Measurements from ENCODE around the gene CRYL1. TPM values are rescaled to one million over a fixed set of nuclear protein-coding genes. Genes with fewer than 3 reads are reported as not detected.
"Not testable (repeated sequence)": the region's sequence is repeated elsewhere in the genome, so short reads cannot be mapped to it uniquely, and the experiment has no call there.

The CRYL1 gene
- total RNA-seq, 2 experiments from 2014 or later, result 20.1 to 22.8 TPM

- CTCF ChIA-PET, H3K27ac Mint-ChIP-seq, POLR2A ChIA-PET: not testable (repeated sequence)
Observed at GRCh38 chr13:20434210-20434609, 91.4 kb downstream of the CRYL1 start.

GRCh38 chr13:20431687-20432384 lies 93.8 kb downstream of the CRYL1 start:
- Mint-ChIP-seq H3K4me3 (no peak overlapping the region), H3K27me3 (no peaks in the 10 kb centered on the region), H3K9me3 (no peaks in the 10 kb centered on the region), H3K27ac (no peak overlapping the region), H3K36me3 (ENCODE audit: low read depth) (peaks cover 8% of the 10 kb centered on the region), H3K4me1 (peaks cover 8% of the 10 kb centered on the region)
- CTCF ChIA-PET, result no interaction called here
- no peak for DNase-seq
- POLR2A ChIA-PET, result interaction anchor here (1.1 kb wide), 1 partner anchor 12 kb away, joined by 4 read pairs; no protein-coding TSS in a partner anchor

More at GRCh38 chr13:20434210-20434609, 91.4 kb downstream of the CRYL1 start:
- H3K4me1 Mint-ChIP-seq; H3K36me3 Mint-ChIP-seq (ENCODE audit: low read depth); H3K27me3 Mint-ChIP-seq; H3K9me3 Mint-ChIP-seq; H3K4me3 Mint-ChIP-seq; DNase-seq: not testable (repeated sequence)

- Mint-ChIP-seq H3K27me3 (no peaks in the 10 kb centered on the region), H3K36me3 (ENCODE audit: low read depth) (peaks cover 8% of the 10 kb centered on the region), H3K4me1 (peaks cover 8% of the 10 kb centered on the region), H3K9me3 (no peaks in the 10 kb centered on the region), H3K4me3 (no peak overlapping the region), H3K27ac (no peak overlapping the region)
- ChIA-PET CTCF (no interaction called here), POLR2A (interaction anchor here (1.1 kb wide), 1 partner anchor 11 kb away, joined by 4 read pairs; no protein-coding TSS in a partner anchor)
- no peak for DNase-seq
Observed at GRCh38 chr13:20431080-20431479, 94.6 kb downstream of the CRYL1 start.

GRCh38 chr13:20430296-20430695 lies 95.4 kb downstream of the CRYL1 start:
- H3K27me3 Mint-ChIP-seq, result no peaks in the 10 kb centered on the region

GRCh38 chr13:20429682-20430081 lies 96.0 kb downstream of the CRYL1 start:
- peaks cover 13% of the 10 kb centered on the region for H3K36me3 Mint-ChIP-seq (ENCODE audit: low read depth)
- H3K9me3 Mint-ChIP-seq, result no peaks in the 10 kb centered on the region
- H3K4me1 Mint-ChIP-seq, result peaks cover 8% of the 10 kb centered on the region
- H3K4me3 Mint-ChIP-seq, result no peak overlapping the region
- ChIA-PET POLR2A (interaction anchor here (1.9 kb wide), 1 partner anchor 18 kb away, joined by 5 read pairs; no protein-coding TSS in a partner anchor), CTCF (interaction anchor here (1.2 kb wide), 1 partner anchor 54 kb away, joined by 3 read pairs; no protein-coding TSS in a partner anchor)
- no peaks in the 10 kb centered on the region for H3K27me3 Mint-ChIP-seq
- no peak for DNase-seq
- H3K27ac Mint-ChIP-seq, result no peak overlapping the region

More at GRCh38 chr13:20430296-20430695, 95.4 kb downstream of the CRYL1 start:
- no peaks in the 10 kb centered on the region for H3K9me3 Mint-ChIP-seq
- H3K4me3 Mint-ChIP-seq, result no peak overlapping the region
- ChIA-PET POLR2A (no interaction called here), CTCF (no interaction called here)
- H3K36me3 Mint-ChIP-seq (ENCODE audit: low read depth), result peaks cover 9% of the 10 kb centered on the region
- DNase-seq, result no peak
- no peak overlapping the region for H3K27ac Mint-ChIP-seq
- peaks cover 8% of the 10 kb centered on the region for H3K4me1 Mint-ChIP-seq

GRCh38 chr13:20428666-20429644 lies 96.7 kb downstream of the CRYL1 start:
- ChIA-PET CTCF (interaction anchor here (1.2 kb wide), 1 partner anchor 55 kb away, joined by 3 read pairs; no protein-coding TSS in a partner anchor), POLR2A (interaction anchor here (1.9 kb wide), 1 partner anchor 17 kb away, joined by 5 read pairs; no protein-coding TSS in a partner anchor)
- no peak overlapping the region for H3K27ac Mint-ChIP-seq
- H3K4me1 Mint-ChIP-seq, result peaks cover 8% of the 10 kb centered on the region
- peaks cover 13% of the 10 kb centered on the region for H3K36me3 Mint-ChIP-seq (ENCODE audit: low read depth)
- H3K27me3 Mint-ChIP-seq, result no peaks in the 10 kb centered on the region
- DNase-seq, result no peak
- H3K4me3 Mint-ChIP-seq, result no peak overlapping the region
- no peaks in the 10 kb centered on the region for H3K9me3 Mint-ChIP-seq

GRCh38 chr13:20426766-20427448 lies 98.8 kb downstream of the CRYL1 start:
- no peak overlapping the region for H3K27ac Mint-ChIP-seq
- H3K36me3 Mint-ChIP-seq (ENCODE audit: low read depth), result peaks cover 13% of the 10 kb centered on the region
- POLR2A ChIA-PET, result no interaction called here
- no peak for DNase-seq
- no peaks in the 10 kb centered on the region for H3K27me3 Mint-ChIP-seq
- H3K9me3 Mint-ChIP-seq, result no peaks in the 10 kb centered on the region
- H3K4me1 Mint-ChIP-seq, result peaks cover 8% of the 10 kb centered on the region
- CTCF ChIA-PET, result no interaction called here
- no peak overlapping the region for H3K4me3 Mint-ChIP-seq

GRCh38 chr13:20425819-20426219 lies 99.8 kb downstream of the CRYL1 start:
- peaks cover 13% of the 10 kb centered on the region for H3K36me3 Mint-ChIP-seq (ENCODE audit: low read depth)
- H3K9me3 Mint-ChIP-seq, result no peaks in the 10 kb centered on the region
- no peak for DNase-seq
- no peak overlapping the region for H3K4me3 Mint-ChIP-seq
- peaks cover 16% of the 10 kb centered on the region for H3K4me1 Mint-ChIP-seq
- no peaks in the 10 kb centered on the region for H3K27me3 Mint-ChIP-seq
- CTCF ChIA-PET, result interaction anchor here (1.0 kb wide), 1 partner anchor 228 kb away, joined by 3 read pairs; no protein-coding TSS in a partner anchor
- POLR2A ChIA-PET, result no interaction called here
- H3K27ac Mint-ChIP-seq, result no peak overlapping the region

- Mint-ChIP-seq H3K4me3 (no peak overlapping the region), H3K27me3 (no peaks in the 10 kb centered on the region), H3K9me3 (no peaks in the 10 kb centered on the region), H3K4me1 (peaks cover 22% of the 10 kb centered on the region), H3K36me3 (ENCODE audit: low read depth) (peaks cover 14% of the 10 kb centered on the region), H3K27ac (no peak overlapping the region)
- ChIA-PET POLR2A (no interaction called here), CTCF (interaction anchor here (1.0 kb wide), 1 partner anchor 227 kb away, joined by 3 read pairs; no protein-coding TSS in a partner anchor)
- no peak for DNase-seq
Observed at GRCh38 chr13:20424949-20425348, 100.7 kb downstream of the CRYL1 start.

- CTCF ChIA-PET, result no interaction called here
- DNase-seq, result no peak
- H3K36me3 Mint-ChIP-seq (ENCODE audit: low read depth), result peaks cover 16% of the 10 kb centered on the region
- H3K27me3 Mint-ChIP-seq, result no peaks in the 10 kb centered on the region
- H3K27ac Mint-ChIP-seq, result no peak overlapping the region
- peaks cover 26% of the 10 kb centered on the region for H3K4me1 Mint-ChIP-seq
- H3K4me3 Mint-ChIP-seq, result no peak overlapping the region
- H3K9me3 Mint-ChIP-seq, result no peaks in the 10 kb centered on the region
- POLR2A ChIA-PET, result interaction anchor here (1.2 kb wide), 1 partner anchor 12 kb away, joined by 3 read pairs; no protein-coding TSS in a partner anchor
Observed at GRCh38 chr13:20424559-20424852, 101.2 kb downstream of the CRYL1 start.

- Mint-ChIP-seq H3K4me1 (peaks cover 42% of the 10 kb centered on the region), H3K27me3 (no peaks in the 10 kb centered on the region), H3K9me3 (peaks cover 16% of the 10 kb centered on the region), H3K4me3 (no peak overlapping the region), H3K36me3 (ENCODE audit: low read depth) (peaks cover 32% of the 10 kb centered on the region), H3K27ac (no peak overlapping the region)
- CTCF ChIA-PET, result no interaction called here
- POLR2A ChIA-PET, result interaction anchor here (1.0 kb wide), 1 partner anchor 20 kb away, joined by 3 read pairs; no protein-coding TSS in a partner anchor
- no peak for DNase-seq
Observed at GRCh38 chr13:20422362-20422761, 103.3 kb downstream of the CRYL1 start.

GRCh38 chr13:20420938-20421337 lies 104.7 kb downstream of the CRYL1 start:
- Mint-ChIP-seq H3K27ac (peak overlapping the region; percentile 14), H3K9me3 (peaks cover 19% of the 10 kb centered on the region), H3K4me1 (peaks cover 39% of the 10 kb centered on the region), H3K27me3 (no peaks in the 10 kb centered on the region), H3K4me3 (no peak overlapping the region), H3K36me3 (ENCODE audit: low read depth) (peaks cover 45% of the 10 kb centered on the region)
- ChIA-PET CTCF (no interaction called here), POLR2A (interaction anchor here (1.0 to 2.5 kb wide), 4 partner anchors 10 to 105 kb away, joined by 3 to 22 read pairs (median 10); partner anchors contain the start of gene CRYL1)
- DNase-seq, result no peak
